Fibroblast of peridontal ligament (primary cell): ENCODE data around the gene DCAF5.

ENCODE experiments used
- DNase-seq: peaks from one replicate; pipeline ENCODE4 v3.0.0-alpha.2; 2010; ENCODE audit errors: extremely low read depth

DCAF5 gene

DNA sequence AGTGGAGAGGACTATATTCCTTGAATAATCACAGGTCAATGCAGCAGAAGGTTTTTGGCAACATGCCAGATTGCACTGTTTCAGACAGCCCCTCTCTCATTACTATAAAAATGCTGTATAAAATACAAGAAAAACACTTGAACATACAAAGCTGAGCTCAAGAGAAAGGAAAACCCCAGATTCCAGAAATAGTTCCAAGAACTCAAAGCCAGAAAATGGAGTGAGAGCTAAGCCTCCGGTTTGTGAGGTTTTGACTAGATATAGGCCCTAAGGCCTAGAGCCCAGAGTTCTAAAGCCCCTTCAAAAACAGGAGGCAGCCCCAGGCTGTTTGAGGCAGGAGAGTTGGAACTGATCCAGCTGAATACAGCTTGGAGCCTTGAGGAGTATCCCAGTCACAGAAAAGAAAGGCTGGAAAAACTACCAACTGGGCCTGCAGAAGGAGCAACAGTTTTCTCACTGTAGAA lies 144.5 kb downstream of the DCAF5 start:
- peak; percentile 75 for DNase-seq

- no peak for DNase-seq
These were observed 146.6 kb downstream of the DCAF5 start for GRCh38 chr14:69006346-69006745.

DNA sequence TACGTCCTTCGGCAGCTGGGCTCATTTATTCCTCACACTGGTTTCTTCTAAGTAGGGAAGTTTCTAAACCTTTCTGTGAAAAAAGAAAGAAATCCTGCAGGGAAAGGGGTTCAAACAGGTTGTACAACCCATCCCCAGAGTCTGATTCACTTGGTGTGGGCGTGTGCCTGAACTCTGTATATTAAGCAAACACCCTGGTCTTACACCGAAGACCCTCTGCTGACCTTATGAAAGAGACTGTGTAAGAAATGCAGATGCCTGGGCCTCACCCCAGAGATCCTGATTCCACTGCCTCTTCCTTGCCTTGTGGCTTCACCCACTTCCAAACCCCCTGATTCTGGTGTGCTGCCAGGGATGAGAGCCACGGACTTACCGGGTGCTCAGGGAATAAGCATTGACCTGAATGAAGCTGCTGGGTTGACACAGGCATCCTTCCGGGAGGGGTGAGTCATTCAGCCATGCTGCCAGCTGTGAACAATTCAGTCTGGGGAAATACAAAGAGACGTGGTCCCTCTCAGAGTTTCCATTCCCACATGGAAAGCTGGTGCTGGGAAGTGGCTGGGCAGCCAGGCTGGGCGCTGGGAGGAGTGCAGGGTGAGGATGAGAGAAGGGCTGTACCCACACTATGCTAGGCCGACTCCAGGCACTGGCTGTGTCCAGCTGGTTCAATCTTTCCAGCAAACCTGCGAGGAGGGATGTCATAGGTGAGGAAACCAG lies 147.3 kb downstream of the DCAF5 start:
- DNase-seq, result peak; percentile 93

- peak; percentile 58 for DNase-seq
These were observed 148.0 kb downstream of the DCAF5 start for GRCh38 chr14:69004731-69005431.

DNA sequence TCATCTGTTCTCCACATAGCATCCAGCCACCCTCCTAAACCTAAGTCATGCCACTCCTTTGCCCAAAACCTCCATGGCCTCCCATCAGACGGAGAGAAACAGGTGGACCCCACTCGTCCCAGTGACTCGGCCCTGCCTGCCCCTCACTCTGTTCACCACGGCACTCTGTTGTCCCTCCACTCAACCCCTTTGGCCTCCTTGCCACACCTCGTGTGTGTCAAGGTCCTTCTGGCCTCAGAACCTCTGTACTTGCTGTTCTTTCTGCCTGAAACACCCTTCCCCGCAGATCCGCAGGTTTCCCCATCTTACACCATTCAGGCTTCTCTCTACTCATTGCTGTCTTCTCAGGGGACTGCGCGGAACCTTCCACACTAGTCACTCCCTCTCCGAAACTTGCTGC lies 149.3 kb downstream of the DCAF5 start:
- no peak for DNase-seq

GRCh38 chr14:69002069-69002468 lies 150.8 kb downstream of the DCAF5 start:
- DNase-seq, result no peak

- DNase-seq, result no peak
These were observed 151.5 kb downstream of the DCAF5 start for GRCh38 chr14:69001375-69001774.
